ENCODE data around the gene PASK. TPM values are rescaled to one million over a fixed set of nuclear protein-coding genes. Genes with fewer than 3 reads are reported as not detected.
"Not testable (repeated sequence)": the region's sequence is repeated elsewhere in the genome, so short reads cannot be mapped to it uniquely, and the experiment has no call there.

The PASK gene
- polyA plus RNA-seq, 1 donor from 2014 or later: 26.0 TPM

- H3K79me2 ChIP-seq (replicated peaks; ENCODE audit: insufficient read depth, low read length): peaks cover 10% of the 10 kb centered on the region
- H3F3A ChIP-seq (ENCODE audit: insufficient read depth, low read length, poor library complexity, severe bottlenecking): no peaks in the 10 kb centered on the region
- no peaks in the 10 kb centered on the region for H3K9me3 ChIP-seq (ENCODE audit: low read length)
- H3K4me2 ChIP-seq (ENCODE audit: low read length): no peak overlapping the region
- H3K36me3 ChIP-seq (ENCODE audit: insufficient read depth, low read length): no peaks in the 10 kb centered on the region
- H4K20me1 ChIP-seq (ENCODE audit: insufficient read depth): no peaks in the 10 kb centered on the region
- no peak overlapping the region for H3K4me3 ChIP-seq (ENCODE audit: low read length)
- no peak for TF ChIP-seq CTCF (IDR thresholded peaks at IDR 0.05; ENCODE audit: poor library complexity, severe bottlenecking)
- TF ChIP-seq TAF1 (IDR thresholded peaks at IDR 0.05; ENCODE audit: low read depth): no peak
- no peak for TF ChIP-seq POLR2AphosphoS5 (IDR thresholded peaks at IDR 0.05)
- no peak for TF ChIP-seq REST (IDR thresholded peaks at IDR 0.05; ENCODE audit: borderline replicate concordance)
- no peak for TF ChIP-seq EZH2 (IDR thresholded peaks at IDR 0.05; ENCODE audit: borderline replicate concordance, insufficient read depth, low read length, poor library complexity, severe bottlenecking)
- TF ChIP-seq MXI1 (conservative IDR thresholded peaks at IDR 0.05; ENCODE audit: poor library complexity, severe bottlenecking): no peak
- TF ChIP-seq EP300 (conservative IDR thresholded peaks at IDR 0.05; ENCODE audit: poor library complexity, severe bottlenecking): no peak
- TF ChIP-seq SMC3 (conservative IDR thresholded peaks at IDR 0.05; ENCODE audit: poor library complexity): no peak
- no peak for TF ChIP-seq RAD21 (conservative IDR thresholded peaks at IDR 0.05)
- H2AFZ ChIP-seq (ENCODE audit: low read depth, low read length): no peak overlapping the region
- no peak overlapping the region for H3K9ac ChIP-seq (ENCODE audit: low read length)
- no peak overlapping the region for H3K27ac ChIP-seq (ENCODE audit: low read length)
- no peaks in the 10 kb centered on the region for H3K9me2 ChIP-seq (ENCODE audit: insufficient read depth, low read length)
- no peaks in the 10 kb centered on the region for H3K27me3 ChIP-seq (ENCODE audit: insufficient read depth, low read depth, low read length)
These were observed 43.6 kb downstream of the PASK start for GRCh38 chr2:241105641-241106040.

GRCh38 chr2:241104611-241105010, 44.7 kb downstream of the PASK start:
- H3K79me2 ChIP-seq (replicated peaks; ENCODE audit: insufficient read depth, low read length): peaks cover 21% of the 10 kb centered on the region
- H3K4me3 ChIP-seq (ENCODE audit: low read length); H3K27me3 ChIP-seq (ENCODE audit: insufficient read depth, low read depth, low read length); H3K36me3 ChIP-seq (ENCODE audit: insufficient read depth, low read length); H4K20me1 ChIP-seq (ENCODE audit: insufficient read depth); H3K27ac ChIP-seq (ENCODE audit: low read length); H3K4me2 ChIP-seq (ENCODE audit: low read length); H3K9ac ChIP-seq (ENCODE audit: low read length); H3K9me3 ChIP-seq (ENCODE audit: low read length); H2AFZ ChIP-seq (ENCODE audit: low read depth, low read length); H3F3A ChIP-seq (ENCODE audit: insufficient read depth, low read length, poor library complexity, severe bottlenecking); H3K9me2 ChIP-seq (ENCODE audit: insufficient read depth, low read length): not testable (repeated sequence)

GRCh38 chr2:241103176-241103595, 46.1 kb downstream of the PASK start:
- Histone ChIP-seq H2AFZ (ENCODE audit: low read depth, low read length) (peak overlapping the region; percentile 92), H4K20me1 (ENCODE audit: insufficient read depth) (no peaks in the 10 kb centered on the region), H3K27ac (ENCODE audit: low read length) (peak overlapping the region; percentile 75), H3K36me3 (ENCODE audit: insufficient read depth, low read length) (peaks cover 4% of the 10 kb centered on the region), H3K27me3 (ENCODE audit: insufficient read depth, low read depth, low read length) (no peaks in the 10 kb centered on the region), H3F3A (ENCODE audit: insufficient read depth, low read length, poor library complexity, severe bottlenecking) (no peaks in the 10 kb centered on the region), H3K4me3 (ENCODE audit: low read length) (peak overlapping the region; percentile 95), H3K9me3 (ENCODE audit: low read length) (no peaks in the 10 kb centered on the region), H3K79me2 (replicated peaks; ENCODE audit: insufficient read depth, low read length) (peaks cover 26% of the 10 kb centered on the region), H3K9me2 (ENCODE audit: insufficient read depth, low read length) (no peaks in the 10 kb centered on the region), H3K4me2 (ENCODE audit: low read length) (peak overlapping the region; percentile 91), H3K9ac (ENCODE audit: low read length) (peak overlapping the region; percentile 92)
- no peak for TF ChIP-seq SMC3 (conservative IDR thresholded peaks at IDR 0.05; ENCODE audit: poor library complexity)
- TF ChIP-seq RAD21 (conservative IDR thresholded peaks at IDR 0.05): no peak
- no peak for TF ChIP-seq POLR2AphosphoS5 (IDR thresholded peaks at IDR 0.05)
- TF ChIP-seq TAF1 (IDR thresholded peaks at IDR 0.05; ENCODE audit: low read depth): no peak
- no peak for TF ChIP-seq EZH2 (IDR thresholded peaks at IDR 0.05; ENCODE audit: borderline replicate concordance, insufficient read depth, low read length, poor library complexity, severe bottlenecking)
- no peak for TF ChIP-seq EP300 (conservative IDR thresholded peaks at IDR 0.05; ENCODE audit: poor library complexity, severe bottlenecking)
